Left ventricle myocardium inferior (tissue), 1 donor: ENCODE data around the gene PRKAR2A. TPM values are rescaled to one million over a fixed set of nuclear protein-coding genes. Genes with fewer than 3 reads are reported as not detected.
"Not testable (repeated sequence)": the region's sequence is repeated elsewhere in the genome, so short reads cannot be mapped to it uniquely, and the experiment has no call there.

ENCODE experiments used
- DNase-seq: peaks from one replicate; pipeline ENCODE4 v3.0.0-alpha.2; 2020
- H3K27ac ChIP-seq: fragments of 200-600 bp; replicated peaks from 2 replicates; pipeline ENCODE4 v1.8.0; 2021
- H3K27me3 ChIP-seq: fragments of 200-600 bp; 2 replicates; pipeline ENCODE4 v1.8.0; 2021; ENCODE audit warnings: low read depth
- H3K36me3 ChIP-seq: fragments of 200-600 bp; 2 replicates; pipeline ENCODE4 v1.8.0; 2021
- H3K4me1 ChIP-seq: fragments of 200-600 bp; 2 replicates; pipeline ENCODE4 v1.8.0; 2021
- H3K4me3 ChIP-seq: fragments of 200-600 bp; 2 replicates; pipeline ENCODE4 v1.8.0; 2021; ENCODE audit warnings: mild to moderate bottlenecking, moderate library complexity
- H3K9me3 ChIP-seq: fragments of 200-600 bp; replicated peaks from 2 replicates; pipeline ENCODE4 v1.8.0; 2021
- intact Hi-C: fragments of 100-400 bp; cut with micrococcal nuclease; formaldehyde crosslinking; loops from one replicate; pipeline ENCODE4 v1.11.0; 2022
- total RNA-seq: library from RNA; stranded (reverse); fragmentation: NEBNext Ultra II Directional; extraction: Animal tissue kit (Norgen Biotek cat#: 25700); gene quantifications from one replicate; pipeline ENCODE4 v1.2.1, GENCODE V29; 2021
- TF ChIP-seq, protein P1 (sequence below): fragments of 200-600 bp; IDR thresholded peaks from 2 replicates; pipeline ENCODE4 v1.8.0; 2021; ENCODE audit warnings: antibody characterized with exemption, mild to moderate bottlenecking, borderline replicate concordance
- donor health status: DM: no; HTN: yes; CAD: no; lungs with severe emphysema.

The PRKAR2A gene
- total RNA-seq, 1 donor from 2014 or later = 52.2 TPM

DNA sequence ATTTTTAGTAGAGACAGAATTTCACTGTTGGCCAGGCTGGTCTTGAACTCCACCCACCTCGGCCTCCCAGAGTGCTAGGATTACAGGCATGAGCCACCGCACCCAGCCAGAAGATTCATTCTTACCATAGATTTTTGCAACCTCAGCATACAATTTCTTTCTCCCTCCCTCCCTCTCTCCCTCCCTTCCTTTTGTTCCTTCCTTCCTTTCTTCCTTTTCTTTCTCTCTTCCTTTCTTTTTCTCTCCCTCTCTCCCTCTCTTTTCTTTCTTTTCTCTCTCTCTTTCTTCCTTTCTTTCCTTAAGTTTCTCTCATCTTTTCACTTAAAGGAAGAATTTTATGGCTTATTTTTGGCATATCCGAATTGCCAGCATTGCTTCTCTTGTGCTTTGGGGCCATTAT is 58.0 kb downstream of the PRKAR2A start:
- DNase-seq = no peak
- Histone ChIP-seq H3K36me3 (peaks cover 52% of the 10 kb centered on the region), H3K27me3 (no peaks in the 10 kb centered on the region), H3K4me3 (no peak overlapping the region), H3K9me3 (no peaks in the 10 kb centered on the region), H3K27ac (no peak overlapping the region), H3K4me1 (no peaks in the 10 kb centered on the region)
- intact Hi-C loops = no loop called here
- TF ChIP-seq, protein P1, sequence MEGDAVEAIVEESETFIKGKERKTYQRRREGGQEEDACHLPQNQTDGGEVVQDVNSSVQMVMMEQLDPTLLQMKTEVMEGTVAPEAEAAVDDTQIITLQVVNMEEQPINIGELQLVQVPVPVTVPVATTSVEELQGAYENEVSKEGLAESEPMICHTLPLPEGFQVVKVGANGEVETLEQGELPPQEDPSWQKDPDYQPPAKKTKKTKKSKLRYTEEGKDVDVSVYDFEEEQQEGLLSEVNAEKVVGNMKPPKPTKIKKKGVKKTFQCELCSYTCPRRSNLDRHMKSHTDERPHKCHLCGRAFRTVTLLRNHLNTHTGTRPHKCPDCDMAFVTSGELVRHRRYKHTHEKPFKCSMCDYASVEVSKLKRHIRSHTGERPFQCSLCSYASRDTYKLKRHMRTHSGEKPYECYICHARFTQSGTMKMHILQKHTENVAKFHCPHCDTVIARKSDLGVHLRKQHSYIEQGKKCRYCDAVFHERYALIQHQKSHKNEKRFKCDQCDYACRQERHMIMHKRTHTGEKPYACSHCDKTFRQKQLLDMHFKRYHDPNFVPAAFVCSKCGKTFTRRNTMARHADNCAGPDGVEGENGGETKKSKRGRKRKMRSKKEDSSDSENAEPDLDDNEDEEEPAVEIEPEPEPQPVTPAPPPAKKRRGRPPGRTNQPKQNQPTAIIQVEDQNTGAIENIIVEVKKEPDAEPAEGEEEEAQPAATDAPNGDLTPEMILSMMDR = no peak

GRCh38 chr3:48788544-48789162 is 59.0 kb downstream of the PRKAR2A start:
- TF ChIP-seq, protein P1 = no peak
- H3K9me3 ChIP-seq = no peaks in the 10 kb centered on the region
- intact Hi-C loops = no loop called here
- peaks cover 49% of the 10 kb centered on the region for H3K36me3 ChIP-seq
- no peak for DNase-seq
- H3K4me3 ChIP-seq = no peak overlapping the region
- H3K27me3 ChIP-seq = no peaks in the 10 kb centered on the region
- H3K4me1 ChIP-seq = no peaks in the 10 kb centered on the region
- H3K27ac ChIP-seq = no peak overlapping the region

DNA sequence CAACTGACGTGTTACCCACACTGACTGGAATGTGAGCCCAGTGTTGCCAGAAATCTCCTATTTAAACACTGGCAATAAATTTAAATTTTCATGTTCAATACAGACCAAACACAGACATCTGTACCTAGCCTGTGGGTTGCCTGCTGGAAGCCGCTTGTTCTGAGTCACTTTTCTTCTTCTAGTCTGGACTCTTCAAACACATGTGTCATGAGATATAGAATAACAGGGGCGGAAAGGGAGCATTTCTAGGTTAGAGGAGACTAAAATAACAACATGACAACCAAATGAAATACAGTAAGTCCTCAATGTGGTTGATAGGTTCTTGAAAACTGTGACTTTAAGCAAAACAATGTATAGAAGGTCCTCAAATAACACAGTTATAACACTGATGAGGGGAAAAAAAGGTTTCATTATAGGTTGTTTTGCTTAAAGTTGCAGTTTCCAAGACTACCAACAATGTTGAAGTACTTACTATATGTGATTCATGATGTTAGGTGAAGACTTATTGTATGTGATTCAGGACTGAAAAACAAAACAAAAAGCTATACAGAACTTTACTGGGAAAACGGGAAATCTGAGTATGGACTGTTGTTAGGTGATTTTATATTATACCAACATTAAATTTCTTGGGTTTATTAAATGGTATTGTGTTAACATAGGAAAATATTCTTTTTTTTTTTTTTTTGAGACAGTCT is 63.1 kb downstream of the PRKAR2A start:
- no peaks in the 10 kb centered on the region for H3K4me1 ChIP-seq
- TF ChIP-seq, protein P1 = no peak
- no peak overlapping the region for H3K27ac ChIP-seq
- peaks cover 58% of the 10 kb centered on the region for H3K36me3 ChIP-seq
- H3K9me3 ChIP-seq = no peaks in the 10 kb centered on the region
- no peaks in the 10 kb centered on the region for H3K27me3 ChIP-seq
- no peak overlapping the region for H3K4me3 ChIP-seq
- intact Hi-C loops = no loop called here
- DNase-seq = no peak

GRCh38 chr3:48783304-48783703 is 64.4 kb downstream of the PRKAR2A start:
- no peak overlapping the region for H3K4me3 ChIP-seq
- TF ChIP-seq, protein P1 = no peak
- no peaks in the 10 kb centered on the region for H3K4me1 ChIP-seq
- H3K27me3 ChIP-seq = no peaks in the 10 kb centered on the region
- H3K27ac ChIP-seq = no peak overlapping the region
- peaks cover 55% of the 10 kb centered on the region for H3K36me3 ChIP-seq
- intact Hi-C loops = no loop called here
- no peaks in the 10 kb centered on the region for H3K9me3 ChIP-seq
- DNase-seq = no peak

GRCh38 chr3:48782046-48782445 is 65.6 kb downstream of the PRKAR2A start:
- Histone ChIP-seq H3K4me3 (no peak overlapping the region), H3K36me3 (peaks cover 47% of the 10 kb centered on the region), H3K9me3 (no peaks in the 10 kb centered on the region), H3K27ac (no peak overlapping the region), H3K27me3 (no peaks in the 10 kb centered on the region), H3K4me1 (no peaks in the 10 kb centered on the region)
- DNase-seq = no peak
- TF ChIP-seq, protein P1 = no peak
- intact Hi-C loops = no loop called here

DNA sequence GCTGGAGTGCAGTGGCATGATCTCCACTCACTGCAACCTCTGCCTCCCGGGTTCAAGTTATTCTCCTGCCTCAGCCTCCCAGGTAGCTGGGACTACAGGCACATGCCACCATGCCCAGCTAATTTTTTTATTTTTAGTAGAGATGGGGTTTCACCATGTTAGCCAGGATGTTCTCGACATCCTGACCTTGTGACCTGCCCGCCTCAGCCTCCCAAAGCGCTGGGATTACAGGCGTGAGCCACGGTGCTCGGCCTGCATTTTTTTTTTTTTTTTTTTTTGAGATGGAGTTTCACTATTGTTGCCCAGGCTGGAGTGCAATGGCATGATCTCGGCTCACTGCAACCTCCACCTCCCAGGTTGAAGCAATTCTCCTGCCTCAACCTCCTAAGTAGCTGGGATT is 69.1 kb downstream of the PRKAR2A start:
- H3K27ac ChIP-seq, intact Hi-C loops, DNase-seq, H3K4me1 ChIP-seq, H3K27me3 ChIP-seq, H3K4me3 ChIP-seq, H3K9me3 ChIP-seq: not testable (repeated sequence)
- H3K36me3 ChIP-seq = peaks cover 52% of the 10 kb centered on the region
